Activated CD8-positive, alpha-beta memory T cell treated with anti-CD3 and anti-CD28 coated beads for 1 hour (primary cell): ENCODE results near the gene PRRT1.
"Not testable (repeated sequence)": the region's sequence is repeated elsewhere in the genome, so short reads cannot be mapped to it uniquely, and the experiment has no call there.

Experiments used
- DNase-seq, 2 donors: peaks; one replicate each; pipeline ENCODE4 v3.0.0-alpha.2; 2020; ENCODE audit warnings: low read depth in 1 of 2; ENCODE audit errors: extremely low read depth in 1 of 2

Gene PRRT1

DNA sequence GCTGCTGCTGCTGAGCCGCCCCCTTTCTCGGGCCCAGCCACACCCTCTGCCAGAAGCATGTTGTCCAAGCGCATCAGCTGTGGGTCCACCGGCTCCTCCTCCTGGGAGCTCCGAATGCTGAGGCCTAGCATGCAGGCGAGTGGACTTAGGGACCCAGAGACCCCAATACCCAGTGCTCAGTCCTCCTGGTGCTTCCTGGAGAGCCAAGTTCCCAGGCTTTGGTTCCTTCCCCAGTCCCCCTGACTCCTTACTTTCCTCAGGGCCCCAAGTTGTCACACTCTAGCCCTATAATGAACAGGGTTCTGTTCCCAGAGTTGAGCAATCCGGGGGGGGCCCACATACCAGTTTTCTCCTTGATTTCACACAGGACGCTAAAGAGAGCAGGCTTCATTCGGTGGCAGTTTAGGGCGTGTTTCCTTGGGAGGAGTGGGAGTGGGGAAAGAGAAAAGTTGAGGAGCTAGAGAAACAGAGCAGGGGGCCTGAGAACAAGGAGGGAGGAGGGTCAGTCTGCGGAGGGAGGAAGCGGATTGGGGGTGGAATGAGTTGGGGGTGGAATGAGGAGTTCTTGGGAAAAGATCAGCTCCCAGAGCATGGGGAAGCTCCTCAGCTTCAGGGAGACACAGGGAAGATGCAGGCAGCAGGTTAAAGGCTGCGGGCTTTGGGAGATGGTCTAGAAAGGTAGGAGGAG lies 36.8 kb upstream of the PRRT1 start:
- no peak for DNase-seq

DNA sequence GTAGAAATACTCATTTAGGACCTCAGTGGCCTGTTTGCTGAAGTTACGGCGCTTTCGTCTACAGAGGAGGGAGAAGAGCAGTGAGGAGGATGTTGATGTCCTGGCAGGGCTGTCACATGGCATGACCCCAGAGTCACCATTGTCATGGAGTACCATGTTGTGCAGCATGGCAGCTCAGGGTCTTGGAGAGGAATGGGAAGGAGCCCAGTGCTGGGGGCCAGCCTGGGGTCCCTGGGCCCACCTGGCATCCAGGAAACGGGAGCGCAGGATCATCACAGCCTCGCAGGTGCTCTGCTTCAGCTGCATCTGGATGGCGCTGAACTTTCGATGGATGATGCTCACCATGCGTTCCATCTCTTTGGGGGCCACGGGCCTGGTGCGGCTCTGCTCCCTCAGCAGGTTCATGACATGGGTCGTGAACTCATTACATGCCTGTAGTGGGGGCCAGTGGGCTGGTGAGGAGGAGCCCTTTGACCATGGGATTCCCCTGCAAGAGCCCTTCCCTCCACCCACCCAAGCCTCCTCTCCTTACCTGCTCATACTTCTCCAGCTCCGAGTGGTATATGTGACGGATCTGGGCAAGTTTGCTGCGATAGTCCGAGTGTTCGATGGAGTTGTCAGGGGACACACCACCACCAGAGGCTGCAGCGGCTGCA lies 36.1 kb upstream of the PRRT1 start:
- not testable (repeated sequence) for DNase-seq

DNA sequence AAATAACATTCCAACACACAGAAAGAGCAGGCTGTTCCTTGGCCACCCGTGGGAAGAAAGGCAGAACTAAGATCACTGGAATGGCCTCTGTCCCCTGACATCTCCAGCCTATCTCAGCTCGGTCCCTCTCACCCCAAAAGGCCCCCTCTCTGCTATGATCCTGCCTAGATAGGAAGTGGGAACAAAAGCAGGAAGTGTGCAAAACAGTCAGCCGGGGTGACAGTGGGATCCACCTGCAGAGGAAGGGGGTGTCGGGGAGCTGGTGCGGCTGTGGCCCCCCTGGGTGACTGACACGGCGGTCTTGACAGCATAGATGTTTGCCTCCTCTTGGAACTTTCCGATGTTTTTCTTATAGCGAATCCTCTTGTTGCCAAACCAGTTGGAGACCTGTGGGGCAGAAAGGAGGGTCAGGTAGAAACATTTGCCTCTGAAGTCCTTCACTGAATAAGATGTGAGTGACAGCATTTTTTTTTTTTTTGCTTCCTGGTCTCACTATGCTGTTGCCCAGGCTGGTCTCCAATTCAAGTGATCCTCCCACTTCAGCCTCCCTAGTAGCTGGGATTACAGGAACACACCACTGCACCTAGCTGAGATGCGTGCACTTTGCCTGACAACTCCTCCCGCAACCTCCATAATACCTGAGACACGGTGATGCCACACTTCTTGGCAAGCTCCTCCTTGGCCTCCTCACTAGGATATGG lies 35.4 kb upstream of the PRRT1 start:
- DNase-seq: no peak

DNA sequence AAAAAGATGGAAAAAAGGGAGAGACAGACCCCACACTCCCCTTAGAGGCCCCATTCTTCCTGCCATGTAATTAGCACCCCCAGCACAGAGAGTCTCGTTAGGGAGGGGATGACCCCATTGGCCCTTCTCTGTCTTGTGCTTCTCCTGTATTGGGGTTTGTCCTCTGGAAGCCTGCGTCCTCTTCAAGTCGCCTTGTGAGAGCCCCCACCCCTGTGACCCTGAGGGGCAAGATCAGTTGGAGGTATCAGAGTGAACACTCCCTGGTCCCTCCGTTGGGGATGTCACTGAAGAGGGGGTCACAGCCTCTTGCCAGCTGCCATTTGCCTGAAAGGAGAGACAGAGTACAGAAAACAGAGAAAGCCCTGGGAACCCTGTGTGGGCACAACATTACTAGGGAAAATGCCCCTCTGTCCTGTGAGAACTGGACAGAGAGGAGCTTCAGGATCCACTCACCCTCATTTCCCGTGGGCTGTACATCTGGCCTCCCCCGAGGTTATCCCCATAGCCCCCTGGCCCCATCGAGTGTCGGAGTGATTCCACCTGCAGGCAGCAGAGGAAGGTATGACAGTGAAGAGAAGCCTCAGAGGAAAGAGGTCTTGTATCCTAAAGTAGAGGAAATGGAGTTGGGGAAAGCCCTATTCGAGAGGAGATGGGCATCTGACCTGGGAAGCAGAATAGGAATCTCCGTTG lies 34.6 kb upstream of the PRRT1 start:
- not testable (repeated sequence) for DNase-seq

DNA sequence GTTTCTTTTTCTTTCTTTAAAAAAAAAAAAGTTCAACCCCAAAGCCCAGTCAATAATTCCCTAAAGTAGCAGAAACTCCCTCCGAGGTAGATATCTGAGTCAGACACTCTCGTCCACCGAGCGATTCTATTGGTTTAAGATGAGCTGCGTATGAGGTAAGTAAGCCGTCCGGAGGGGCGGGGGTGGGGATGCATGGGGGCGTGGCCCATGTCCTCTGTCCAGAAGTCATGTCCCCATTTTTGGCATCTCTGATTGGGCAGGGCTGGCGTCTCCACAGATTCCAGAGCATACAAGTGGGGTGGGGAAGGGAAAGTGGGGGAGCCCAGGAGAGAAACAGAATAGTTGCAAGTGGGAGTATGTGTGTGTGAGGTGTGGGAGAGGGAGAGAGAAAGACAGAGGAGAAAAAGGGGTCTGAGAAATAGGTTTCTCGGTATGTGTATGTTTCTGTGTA lies 34.0 kb upstream of the PRRT1 start:
- not testable (repeated sequence) for DNase-seq

DNA sequence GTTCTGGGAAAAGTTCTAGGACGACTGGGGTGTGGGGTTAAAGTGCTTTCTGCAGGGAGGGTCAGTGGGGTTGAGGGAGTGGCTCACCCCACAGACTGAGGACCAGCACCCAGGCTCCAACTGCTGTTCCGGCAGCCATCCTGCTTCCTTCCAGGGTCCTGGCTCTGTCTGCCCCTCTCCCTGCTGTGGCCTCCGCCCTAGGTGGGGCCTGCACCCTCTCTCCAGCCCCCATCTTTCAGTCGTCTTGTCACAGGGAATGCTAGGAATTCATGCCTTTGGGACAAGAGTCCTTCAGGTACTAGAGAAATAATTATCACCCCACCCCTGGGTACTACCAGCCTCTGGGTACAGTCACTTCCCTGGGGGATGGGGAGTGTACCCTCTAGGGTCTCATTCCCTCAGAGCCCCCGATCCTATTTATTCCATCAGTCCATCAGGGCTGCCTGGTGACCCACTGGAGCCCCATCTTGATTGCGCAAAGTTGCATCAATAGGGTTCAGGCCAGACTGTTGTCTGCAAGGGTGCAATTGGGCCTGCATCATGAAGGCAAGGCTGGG lies 32.4 kb upstream of the PRRT1 start, which contains the start of gene AGER:
TSS of gene AGER (minus strand) at position 170 of the 557 bp plus-strand sequence. CDS start at position 139, 31 bp downstream.
- DNase-seq: no peak

DNA sequence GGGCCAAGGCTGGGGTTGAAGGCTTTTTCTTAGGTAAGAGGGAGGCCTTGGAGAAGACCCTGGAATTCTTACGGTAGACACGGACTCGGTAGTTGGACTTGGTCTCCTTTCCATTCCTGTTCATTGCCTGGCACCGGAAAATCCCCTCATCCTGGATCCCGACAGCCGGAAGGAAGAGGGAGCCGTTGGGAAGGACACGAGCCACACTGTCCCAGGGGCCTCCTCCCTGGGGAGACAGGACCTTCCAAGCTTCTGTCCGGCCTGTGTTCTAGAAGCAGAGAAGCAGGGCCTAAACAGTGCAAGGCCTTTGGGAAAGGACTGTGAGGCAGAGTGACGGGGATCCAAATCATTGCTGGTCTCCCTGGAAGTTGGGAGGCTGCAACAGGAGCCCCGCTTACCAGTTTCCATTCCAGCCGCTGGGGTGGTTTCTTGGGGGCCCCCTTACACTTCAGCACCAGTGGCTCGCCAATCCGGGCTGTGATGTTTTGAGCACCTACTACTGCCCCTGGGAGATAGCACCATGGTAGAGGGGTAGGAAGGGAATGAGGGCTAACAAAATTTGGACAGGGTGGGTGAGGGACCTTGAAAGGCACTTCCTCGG lies 31.8 kb upstream of the PRRT1 start:
- no peak for DNase-seq

DNA sequence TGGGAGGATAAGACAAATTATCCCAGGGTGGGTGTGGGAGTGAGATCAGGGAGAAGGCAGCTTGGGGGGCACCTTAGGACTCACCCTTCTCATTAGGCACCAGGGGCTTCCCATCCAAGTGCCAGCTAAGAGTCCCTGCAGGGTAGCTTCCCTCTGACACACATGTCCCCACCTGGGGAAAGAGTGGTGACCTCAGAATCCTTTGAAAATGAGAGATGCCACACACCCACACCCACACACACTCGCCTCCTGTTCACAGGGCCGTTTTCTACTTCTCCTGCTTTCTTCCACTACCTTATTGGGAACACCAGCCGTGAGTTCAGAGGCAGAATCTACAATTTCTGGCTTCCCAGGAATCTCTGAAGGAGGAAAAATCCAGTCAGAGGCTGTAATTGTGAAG lies 31.3 kb upstream of the PRRT1 start:
- no peak for DNase-seq

DNA sequence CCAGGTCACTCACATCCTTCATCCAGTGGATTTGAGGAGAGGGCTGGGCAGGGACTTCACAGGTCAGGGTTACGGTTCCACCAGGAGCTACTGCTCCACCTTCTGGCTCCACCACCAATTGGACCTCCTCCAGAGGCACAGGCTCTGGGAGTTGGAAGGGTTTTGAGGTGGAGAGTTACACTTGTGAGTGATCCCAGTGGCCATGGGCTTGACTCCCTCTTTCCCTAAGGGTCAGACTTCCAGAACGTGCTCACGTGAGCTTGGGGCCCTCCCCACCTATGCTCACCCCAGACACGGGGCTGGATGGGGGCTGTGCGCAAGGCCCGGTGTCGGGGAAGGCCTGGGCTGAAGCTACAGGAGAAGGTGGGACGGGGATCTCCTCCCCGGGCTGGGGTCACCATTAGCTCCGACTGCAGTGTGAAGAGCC lies 30.8 kb upstream of the PRRT1 start:
- no peak for DNase-seq

DNA sequence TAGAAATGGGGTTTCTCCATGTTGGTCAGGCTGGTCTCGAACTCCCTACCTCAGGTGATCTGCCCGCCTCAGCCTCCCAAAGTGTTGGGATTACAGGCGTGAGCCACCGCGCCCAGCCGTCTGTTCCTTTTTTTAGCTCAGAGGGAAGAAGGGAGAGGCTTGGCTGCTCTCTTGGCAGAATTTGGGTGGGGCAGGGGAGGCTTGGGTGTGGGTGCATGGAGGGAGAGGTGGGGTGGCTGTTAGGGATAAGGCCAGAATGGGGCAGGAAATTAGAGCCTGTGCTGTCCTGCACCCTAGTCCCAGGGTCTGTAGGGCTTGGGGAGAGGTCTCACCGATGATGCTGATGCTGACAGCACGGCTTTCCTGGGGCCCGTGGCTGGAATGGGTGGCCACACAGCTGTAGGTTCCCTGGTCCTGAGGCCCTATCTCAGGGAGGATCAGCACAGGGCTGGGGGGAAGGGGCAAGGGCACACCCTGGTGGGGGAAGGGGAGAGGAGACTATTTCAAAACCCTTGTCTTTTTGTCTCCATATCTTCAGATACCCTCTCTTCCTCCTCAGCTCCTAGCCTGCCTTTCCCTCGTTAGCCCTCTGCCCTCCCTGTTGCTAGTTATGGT lies 30.3 kb upstream of the PRRT1 start:
- no peak for DNase-seq

DNA sequence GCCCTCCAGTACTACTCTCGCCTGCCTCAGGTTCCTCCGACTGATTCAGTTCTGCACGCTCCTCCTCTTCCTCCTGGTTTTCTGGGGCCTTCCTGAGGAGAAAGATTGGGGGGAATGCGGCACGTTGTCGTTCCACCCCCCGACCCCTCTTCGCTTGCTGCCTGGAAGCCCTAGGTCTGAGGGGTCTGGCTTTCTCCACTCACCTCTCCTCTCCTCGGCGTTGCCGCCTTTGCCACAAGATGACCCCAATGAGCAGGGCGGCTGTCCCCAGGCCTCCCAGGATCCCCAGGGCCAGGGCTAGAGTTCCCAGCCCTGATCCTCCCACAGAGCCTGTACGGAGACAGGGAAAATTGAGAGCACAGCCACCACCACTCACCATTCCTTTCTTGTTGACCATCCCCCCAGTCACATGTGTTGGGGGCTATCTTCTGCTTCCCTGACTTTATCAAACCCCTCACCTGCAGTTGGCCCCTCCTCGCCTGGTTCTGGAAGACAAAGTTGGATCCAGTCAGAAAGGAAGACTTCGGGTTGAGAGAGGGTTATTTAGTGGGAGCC lies 29.5 kb upstream of the PRRT1 start:
- DNase-seq: no peak

DNA sequence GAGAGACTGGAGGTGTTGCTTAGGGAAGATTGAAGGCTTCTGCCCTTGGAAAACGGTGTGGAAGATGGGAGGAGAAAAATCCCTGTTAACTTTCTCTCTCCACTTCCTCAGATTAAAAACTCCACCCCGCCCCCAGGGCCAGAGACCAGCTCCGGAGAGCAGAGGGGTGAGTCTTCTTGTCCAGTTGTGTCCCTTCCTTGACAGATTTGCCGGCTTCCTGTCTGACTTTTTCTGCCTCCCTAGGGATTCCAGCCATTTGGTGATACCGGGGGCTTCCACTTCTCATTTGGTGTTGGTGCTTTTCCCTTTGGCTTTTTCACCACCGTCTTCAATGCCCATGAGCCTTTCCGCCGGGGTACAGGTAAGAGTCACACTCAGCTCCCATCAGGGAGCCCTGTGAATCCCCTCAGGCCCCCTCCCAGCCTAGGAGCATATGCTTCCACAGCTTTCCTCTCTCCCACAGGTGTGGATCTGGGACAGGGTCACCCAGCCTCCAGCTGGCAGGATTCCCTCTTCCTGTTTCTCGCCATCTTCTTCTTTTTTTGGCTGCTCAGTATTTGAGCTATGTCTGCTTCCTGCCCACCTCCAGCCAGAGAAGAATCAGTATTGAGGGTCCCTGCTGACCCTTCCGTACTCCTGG lies 28.1 kb upstream of the PRRT1 start:
- no peak for DNase-seq

DNA sequence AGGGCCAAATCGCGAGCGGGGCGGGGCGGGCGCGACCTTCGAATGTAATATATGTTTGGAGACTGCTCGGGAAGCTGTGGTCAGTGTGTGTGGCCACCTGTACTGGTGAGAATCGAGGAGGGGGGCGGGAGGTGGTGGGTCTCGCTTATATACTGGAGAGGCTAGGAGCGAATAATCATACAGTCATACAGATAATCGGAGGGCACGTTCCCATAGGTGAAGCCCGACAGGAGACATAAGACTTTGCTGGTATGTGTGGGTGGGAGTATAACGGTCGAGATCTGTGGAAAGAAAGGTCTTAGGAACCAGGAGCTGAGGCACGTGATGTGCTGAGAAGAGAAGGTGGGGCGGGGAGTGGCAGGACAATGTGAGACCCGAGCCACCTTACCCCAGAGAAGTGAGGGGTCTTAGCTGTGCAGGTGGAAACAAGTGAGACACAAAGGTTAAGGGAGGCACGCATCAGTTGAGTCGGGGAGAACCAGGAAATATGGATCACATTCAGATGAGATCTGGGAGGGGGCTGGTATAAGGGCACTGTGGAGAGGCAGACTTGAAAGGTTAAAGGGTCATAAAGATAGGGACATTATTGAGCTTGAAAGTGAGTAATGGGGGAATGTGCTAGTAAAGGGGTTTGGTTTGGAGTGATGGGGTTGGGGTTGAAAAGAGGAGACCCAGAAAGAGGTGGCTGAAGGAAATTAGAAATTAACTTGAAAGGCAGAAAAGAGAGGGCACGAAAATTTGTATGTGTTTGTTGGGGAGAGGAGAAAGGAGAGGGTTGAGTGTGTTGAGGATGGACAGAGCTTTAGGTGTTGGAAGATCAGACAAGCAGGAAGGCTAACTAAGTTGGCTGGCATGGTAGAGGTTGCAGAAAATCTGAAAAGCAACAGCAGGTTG lies 27.1 kb upstream of the PRRT1 start:
- no peak for DNase-seq

DNA sequence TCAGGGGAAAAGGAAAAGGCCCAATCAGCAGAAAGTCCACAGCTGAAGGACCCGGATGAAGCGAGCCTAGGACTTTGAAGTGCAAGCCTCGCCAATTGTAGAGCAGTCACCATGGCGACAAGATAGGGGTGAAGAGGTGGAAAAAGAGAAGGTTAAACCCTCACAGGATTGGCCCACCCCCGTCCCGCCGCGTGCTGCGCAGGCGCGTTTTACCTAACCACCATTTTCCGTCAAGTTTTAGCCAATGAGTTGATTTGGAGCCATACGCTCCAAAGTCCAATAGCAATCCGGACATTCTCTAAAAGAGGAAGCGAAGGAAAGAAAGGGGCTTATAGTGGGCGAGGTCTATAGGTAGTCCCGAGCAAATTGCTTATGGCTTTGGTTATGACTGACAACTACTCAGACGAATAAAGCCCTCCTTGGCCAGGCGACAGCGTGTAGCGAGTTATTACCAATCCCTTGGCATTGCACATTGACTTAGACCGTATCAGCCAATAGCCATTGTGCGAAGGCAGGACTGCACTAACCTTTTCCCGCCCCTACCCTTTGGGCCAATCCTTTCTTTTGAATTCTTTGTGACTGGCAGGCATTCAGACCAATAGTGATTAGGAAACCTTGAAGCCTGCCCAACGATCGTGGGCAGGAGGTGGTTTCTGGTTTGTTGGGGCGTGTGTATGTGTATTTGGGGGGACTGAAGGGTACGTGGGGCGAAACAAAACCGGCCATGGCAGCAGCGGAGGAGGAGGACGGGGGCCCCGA lies 26.2 kb upstream of the PRRT1 start, which contains the start of gene RNF5:
TSS of gene RNF5 (plus strand) at position 618 of the 759 bp plus-strand sequence. CDS start at position 725, 107 bp downstream.
- DNase-seq: peak; percentile 84 to 92

DNA sequence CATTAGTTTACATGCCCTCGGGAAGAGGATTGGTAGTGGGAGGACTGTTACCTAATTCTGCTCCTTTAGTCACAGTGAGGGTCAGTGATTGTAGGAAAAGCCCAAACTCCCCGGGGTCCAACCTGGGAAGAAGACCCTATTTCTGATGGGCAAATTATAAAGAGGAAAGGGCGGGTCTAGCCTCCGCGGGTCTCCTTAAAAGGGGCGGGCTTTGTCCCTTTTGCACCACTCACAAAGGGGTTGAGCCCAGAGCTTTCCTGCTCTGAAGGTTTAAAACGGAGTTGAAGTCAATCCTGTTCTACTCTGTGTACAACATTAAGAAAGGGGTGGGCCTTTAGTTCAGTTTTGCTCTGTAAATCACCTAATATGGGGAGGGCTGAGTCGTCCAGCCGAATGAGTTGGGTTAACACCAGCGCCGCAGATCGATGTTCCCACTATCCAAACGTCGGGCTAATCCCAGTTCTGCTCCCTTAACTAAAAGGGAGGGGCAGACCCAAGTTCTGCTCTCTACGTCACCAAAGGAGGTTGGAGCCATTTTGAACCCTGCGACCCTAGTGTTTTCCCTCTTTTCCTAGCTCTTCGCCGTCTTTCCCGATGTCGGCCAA lies 25.5 kb upstream of the PRRT1 start:
- no peak for DNase-seq

DNA sequence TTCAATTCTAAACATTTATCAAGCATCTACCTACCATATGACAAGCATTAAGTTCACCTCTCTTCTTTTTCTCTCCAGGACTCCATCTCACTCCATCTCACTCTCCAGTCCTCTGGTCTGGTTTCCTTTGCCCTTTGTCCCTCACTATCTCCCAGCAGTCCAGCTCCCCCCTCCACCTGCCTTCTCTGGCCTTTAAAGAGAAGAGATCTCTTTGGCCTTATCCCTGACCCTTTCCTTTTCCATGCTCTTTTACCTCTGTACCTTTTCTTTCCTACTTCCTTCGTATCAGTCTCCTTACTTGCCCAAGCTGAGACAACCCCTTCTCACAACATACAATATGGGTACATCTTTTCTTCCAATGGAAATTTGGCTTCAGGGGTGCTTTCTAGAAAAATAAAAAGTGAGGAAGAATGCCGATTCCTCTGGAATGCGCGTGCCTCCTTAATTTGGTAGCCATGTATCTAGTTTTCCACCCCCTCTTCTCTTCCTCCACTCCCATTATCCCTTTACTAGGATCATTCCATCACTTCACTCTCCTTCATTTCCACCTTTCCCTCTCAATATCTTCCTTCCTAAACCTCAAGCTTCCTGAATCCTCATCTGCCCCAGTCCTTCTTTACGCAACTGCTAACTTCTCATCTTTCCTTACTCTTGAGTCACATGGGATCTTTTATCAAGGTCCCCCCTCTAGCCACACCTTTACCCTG lies 24.9 kb upstream of the PRRT1 start:
- no peak for DNase-seq
